Calu3 (cell line): ENCODE data around the gene MACO1. TPM values are rescaled to one million over a fixed set of nuclear protein-coding genes. Genes with fewer than 3 reads are reported as not detected.

Source experiments
- BruUV-seq: library from RNA; stranded (reverse); fragments of 400-500 nt; replicated peaks from 2 replicates; lab custom pipeline; 2021; lab: Mats Ljungman, UMichigan
- CTCF ChIA-PET: fragments of 300-600 bp; sonication (Branson Sonifier 250); formaldehyde crosslinking; loops from one replicate; lab custom pipeline; 2022; ENCODE audit warnings: antibody characterized with exemption; lab: Charles Lee
- DNase-seq: peaks from one replicate; pipeline ENCODE4 v3.0.0; 2022
- H3K27ac Mint-ChIP-seq: one replicate; pipeline ENCODE4 v1.8.0; 2022; ENCODE audit warnings: mixed read lengths; ENCODE audit not compliant: unreplicated experiment
- H3K27me3 Mint-ChIP-seq: one replicate; pipeline ENCODE4 v1.8.0; 2022; ENCODE audit warnings: mixed read lengths; ENCODE audit not compliant: unreplicated experiment
- H3K36me3 Mint-ChIP-seq: one replicate; pipeline ENCODE4 v1.8.0; 2022; ENCODE audit warnings: mild to moderate bottlenecking, moderate library complexity, mixed read lengths; ENCODE audit not compliant: insufficient read depth, unreplicated experiment
- H3K4me1 Mint-ChIP-seq: one replicate; pipeline ENCODE4 v1.8.0; 2022; ENCODE audit warnings: mild to moderate bottlenecking, low read depth, mixed read lengths; ENCODE audit not compliant: unreplicated experiment
- H3K4me3 Mint-ChIP-seq: one replicate; pipeline ENCODE4 v1.8.0; 2022; ENCODE audit warnings: mild to moderate bottlenecking, low read depth, moderate library complexity, mixed read lengths; ENCODE audit not compliant: unreplicated experiment
- H3K9me3 Mint-ChIP-seq: one replicate; pipeline ENCODE4 v1.8.0; 2022; ENCODE audit warnings: low read depth, mixed read lengths; ENCODE audit not compliant: unreplicated experiment
- CTCF ChIP-seq: fragments of 200-600 bp; IDR thresholded peaks from one replicate; pipeline ENCODE4 v1.8.0; 2022; ENCODE audit warnings: antibody characterized with exemption; ENCODE audit not compliant: unreplicated experiment
- intact Hi-C: fragments of 100-400 bp; cut with micrococcal nuclease; formaldehyde crosslinking; loops from one replicate; pipeline ENCODE4 v1.10.0; 2022; ENCODE audit not compliant: unreplicated experiment
- total RNA-seq: library from RNA; stranded (reverse); gene quantifications from 2 replicates; pipeline ENCODE4 v1.2.3, GENCODE V29; 2022

Gene MACO1
- total RNA-seq, 1 experiment from 2014 or later = 16.4 TPM

GRCh38 chr1:25537153-25537831 is 106.6 kb downstream of the MACO1 start:
- CTCF ChIA-PET = no interaction called here
- H3K27me3 Mint-ChIP-seq = peaks cover 21% of the 10 kb centered on the region
- DNase-seq = no peak
- TF ChIP-seq CTCF = no peak
- H3K4me3 Mint-ChIP-seq = no peak overlapping the region
- no peaks in the 10 kb centered on the region for H3K9me3 Mint-ChIP-seq
- intact Hi-C loops = no loop called here
- peaks cover 3% of the 10 kb centered on the region for H3K36me3 Mint-ChIP-seq
- peaks cover 9% of the 10 kb centered on the region for H3K4me1 Mint-ChIP-seq
- H3K27ac Mint-ChIP-seq = no peak overlapping the region
- no TSS peak for BruUV-seq

GRCh38 chr1:25538191-25538767 is 107.6 kb downstream of the MACO1 start:
- Mint-ChIP-seq H3K27ac (peak overlapping the region; percentile 59), H3K4me1 (peaks cover 9% of the 10 kb centered on the region), H3K27me3 (peaks cover 21% of the 10 kb centered on the region), H3K9me3 (no peaks in the 10 kb centered on the region), H3K36me3 (peaks cover 3% of the 10 kb centered on the region), H3K4me3 (no peak overlapping the region)
- BruUV-seq = no TSS peak
- CTCF ChIA-PET = no interaction called here
- intact Hi-C loops = no loop called here
- TF ChIP-seq CTCF = no peak
- no peak for DNase-seq

- intact Hi-C loops = no loop called here
- H3K27me3 Mint-ChIP-seq = peaks cover 17% of the 10 kb centered on the region
- no peak for TF ChIP-seq CTCF
- CTCF ChIA-PET = interaction anchor here (0.6 kb wide), 1 partner anchor 441 kb away, joined by 3 read pairs; no protein-coding TSS in a partner anchor
- DNase-seq = no peak
- no TSS peak for BruUV-seq
- no peaks in the 10 kb centered on the region for H3K9me3 Mint-ChIP-seq
- H3K4me3 Mint-ChIP-seq = no peak overlapping the region
- peaks cover 3% of the 10 kb centered on the region for H3K36me3 Mint-ChIP-seq
- no peak overlapping the region for H3K27ac Mint-ChIP-seq
- H3K4me1 Mint-ChIP-seq = peaks cover 9% of the 10 kb centered on the region
Observed at GRCh38 chr1:25540750-25541342, 110.1 kb downstream of the MACO1 start.

- CTCF ChIA-PET = no interaction called here
- BruUV-seq = no TSS peak
- Mint-ChIP-seq H3K4me3 (no peak overlapping the region), H3K27me3 (peaks cover 11% of the 10 kb centered on the region), H3K4me1 (peaks cover 9% of the 10 kb centered on the region), H3K36me3 (peaks cover 3% of the 10 kb centered on the region), H3K9me3 (no peaks in the 10 kb centered on the region), H3K27ac (no peak overlapping the region)
- TF ChIP-seq CTCF = no peak
- DNase-seq = no peak
- intact Hi-C loops = no loop called here
Observed at GRCh38 chr1:25541425-25541824, 110.7 kb downstream of the MACO1 start.
